Pancreas (tissue), 10 donors: Measurements from ENCODE around the gene VSTM2A. TPM values are rescaled to one million over a fixed set of nuclear protein-coding genes. Genes with fewer than 3 reads are reported as not detected.

Experiments used
- ATAC-seq, 4 donors: fragments of 200-7000 bp; cut with Tn5 transposase; one replicate each; pipeline versions ENCODE4 v1.8.0 to v1.9.1; 2020; ENCODE audit warnings: mild to moderate bottlenecking in 4 of 4, moderate library complexity in 4 of 4
- DNase-seq, 6 donors: peaks; one replicate each; pipeline ENCODE4 v3.0.0-alpha.2; 2020
- FAIRE-seq: peaks from 2 replicates; lab custom pipeline; 2012; peaks lifted over from hg19 to GRCh38; lab: Jason Lieb, UNC
- H3K27ac ChIP-seq, 4 donors: fragments of 200-600 bp; sonication (generic); 1 replicate in 3 of 4; 2 replicates in 1 of 4; pipeline versions ENCODE4 v1.5.0 to v1.8.0; 2020
- H3K27me3 ChIP-seq, 4 donors: fragments of 200-600 bp; one replicate each; pipeline ENCODE4 v1.8.0; 2021
- H3K36me3 ChIP-seq, 3 donors: fragments of 200-600 bp; sonication (generic) in 1 of 3; one replicate each; pipeline versions ENCODE4 v1.5.0 to v1.8.0; 2020 to 2021
- H3K4me1 ChIP-seq, 3 donors: fragments of 200-600 bp; one replicate each; pipeline ENCODE4 v1.8.0; 2021
- H3K4me3 ChIP-seq, 4 donors: fragments of 200-600 bp; sonication (generic) in 2 of 4; one replicate each; pipeline versions ENCODE4 v1.5.0 to v1.8.0; 2020 to 2021
- H3K9me3 ChIP-seq, 4 donors: fragments of 200-600 bp; one replicate each; pipeline ENCODE4 v1.8.0; 2021
- CTCF ChIP-seq, 4 donors: fragments of 200-600 bp; sonication (generic) in 3 of 4; IDR thresholded peaks; one replicate each; pipeline versions ENCODE4 v1.5.0 to v1.8.0; 2021; ENCODE audit warnings: antibody characterized with exemption in 4 of 4
- WGBS, 2 donors: extraction: QIAGEN DNeasy Blood & Tissue Kit; methylation state at CpG; one replicate each; pipeline ENCODE4 v1.1.7; 2013; 5-methylcytosine and 5-hydroxymethylcytosine counted together
- intact Hi-C, 3 donors: fragments of 100-400 bp; cut with DNase I; formaldehyde crosslinking; loops; one replicate each; pipeline versions ENCODE4 v1.11.1 to v1.14.2; 2022
- polyA plus RNA-seq, 2 donors: library from polyadenylated mRNA; stranded (reverse); fragments of 200-250 nt; gene quantifications; one replicate each; pipeline ENCODE4 v1.2.3, GENCODE V29; 2013
- total RNA-seq, 6 donors: library from RNA; stranded (reverse); fragmentation: NEBNext Ultra II Directional in 4 of 6; extraction: Animal tissue kit (Norgen Biotek cat#: 25700) in 4 of 6; gene quantifications; one replicate each; pipeline versions ENCODE4 v1.2.1 to v1.2.4, GENCODE V29; 2021 to 2023
- donor health status: healthy with polysubstance abuse.
- donor health status: DM: no; HTN: no; CAD: no; lungs with moderate emphysema.
- donor health status: DM: no; HTN: no; CAD: no.
- donor health status: control.
- donor health status: control.
- donor health status: Bipolar disorder and iron deficiency.
- donor health status: DM: yes; HTN: yes; CAD: no.
- donor health status: DM: no; HTN: no; CAD: no.
- donor health status: DM: no; HTN: no; CAD: no.
- donor health status: DM: yes; HTN: yes; CAD: no.

The VSTM2A gene
- total and polyA plus RNA-seq, 8 donors, result 0.08 to 1.0 (median 0.15) TPM; not detected in 2

GRCh38 chr7:54546986-54547314 is 4.8 kb downstream of the VSTM2A start:
- no peak for TF ChIP-seq CTCF (IDR thresholded peaks at IDR 0.05)
- peak overlapping the region in 2 of 4 donors; percentile 28 to 34 for H3K4me3 ChIP-seq
- ATAC-seq, result no peak
- no peaks in the 10 kb centered on the region for H3K36me3 ChIP-seq
- no peak for FAIRE-seq
- H3K27ac ChIP-seq, result no peak overlapping the region
- H3K9me3 ChIP-seq, result no peaks in the 10 kb centered on the region
- no peaks in the 10 kb centered on the region for H3K4me1 ChIP-seq
- WGBS, 2 donors, result 2 to 3% methylated on average over 15 of the region's 15 CpGs
- H3K27me3 ChIP-seq, result peaks cover 0 to 15% (median 3%) of the 10 kb centered on the region in 4 donors
- no peak for DNase-seq
- intact Hi-C loops, result no loop called here

- Histone ChIP-seq H3K36me3 (no peaks in the 10 kb centered on the region), H3K9me3 (no peaks in the 10 kb centered on the region), H3K4me1 (no peaks in the 10 kb centered on the region), H3K4me3 (no peak overlapping the region), H3K27ac (no peak overlapping the region), H3K27me3 (peaks cover 0 to 6% (median 3%) of the 10 kb centered on the region in 4 donors)
- FAIRE-seq (no peak), DNase-seq (no peak), ATAC-seq (no peak)
- TF ChIP-seq CTCF (IDR thresholded peaks at IDR 0.05), result no peak
- 61 to 77% methylated on average over 3 of the region's 3 CpGs for WGBS, 2 donors
- intact Hi-C loops, result no loop called here
Observed at GRCh38 chr7:54550471-54550870, 8.3 kb downstream of the VSTM2A start.

DNA sequence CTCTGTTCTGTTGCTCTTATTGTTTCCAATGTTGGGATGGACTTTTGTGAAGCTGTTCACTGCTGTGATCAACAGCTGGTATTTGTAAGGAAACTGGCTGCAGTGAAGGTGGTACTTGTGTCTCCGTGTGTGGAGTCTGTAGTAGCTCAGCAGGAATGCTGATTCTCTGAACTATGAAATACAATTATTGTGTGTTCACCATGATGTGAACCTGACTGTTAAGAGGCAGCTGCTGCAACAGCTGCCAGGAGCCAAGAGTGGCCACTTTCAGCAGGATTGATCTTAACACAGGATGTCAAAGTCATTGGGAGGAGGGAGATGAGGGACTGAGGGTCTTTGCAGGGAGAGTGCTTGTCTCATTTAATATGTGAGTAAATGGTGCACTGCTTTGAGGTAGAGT is 13.9 kb downstream of the VSTM2A start:
- Histone ChIP-seq H3K4me3 (no peak overlapping the region), H3K36me3 (no peaks in the 10 kb centered on the region), H3K27me3 (peaks cover 0 to 3% (median 0%) of the 10 kb centered on the region in 4 donors), H3K4me1 (no peaks in the 10 kb centered on the region), H3K27ac (no peak overlapping the region), H3K9me3 (no peaks in the 10 kb centered on the region)
- intact Hi-C loops, result no loop called here
- no peak for FAIRE-seq
- no peak for ATAC-seq
- no peak for TF ChIP-seq CTCF (IDR thresholded peaks at IDR 0.05)
- 17 to 29% methylated on average over 1 of the region's 1 CpG for WGBS, 2 donors
- DNase-seq, result no peak

- ATAC-seq (no peak), DNase-seq (no peak), FAIRE-seq (no peak)
- peaks cover 0 to 3% (median 0%) of the 10 kb centered on the region in 4 donors for H3K27me3 ChIP-seq
- intact Hi-C loops, result no loop called here
- H3K27ac ChIP-seq, result no peak overlapping the region
- H3K4me1 ChIP-seq, result peaks cover 3 to 12% (median 4%) of the 10 kb centered on the region in 3 donors
- no peaks in the 10 kb centered on the region for H3K36me3 ChIP-seq
- no peak overlapping the region for H3K4me3 ChIP-seq
- H3K9me3 ChIP-seq, result no peaks in the 10 kb centered on the region
- TF ChIP-seq CTCF (IDR thresholded peaks at IDR 0.05), result no peak
- WGBS, 2 donors, result 57 to 82% methylated on average over 1 of the region's 1 CpG
Observed at GRCh38 chr7:54559401-54559800, 17.2 kb downstream of the VSTM2A start.

- Histone ChIP-seq H3K4me3 (no peak overlapping the region), H3K36me3 (no peaks in the 10 kb centered on the region), H3K9me3 (no peaks in the 10 kb centered on the region), H3K27ac (no peak overlapping the region), H3K27me3 (peaks cover 0 to 3% (median 0%) of the 10 kb centered on the region in 4 donors), H3K4me1 (peaks cover 3 to 12% (median 4%) of the 10 kb centered on the region in 3 donors)
- no peak for DNase-seq
- TF ChIP-seq CTCF (IDR thresholded peaks at IDR 0.05), result no peak
- FAIRE-seq, result peak; percentile 23
- intact Hi-C loops, result no loop called here
- WGBS, 2 donors, result 43 to 59% methylated on average over 2 of the region's 2 CpGs
- no peak for ATAC-seq
Observed at GRCh38 chr7:54560198-54560597, 18.0 kb downstream of the VSTM2A start.
